A549 (cell line): ENCODE data around the gene RTN4IP1.

ENCODE experiments used
- TF ChIP-seq, protein P1 (sequence below): fragments of >200 bp; sonication (Bioruptor Twin); formaldehyde crosslinking; IDR thresholded peaks from 3 replicates; pipeline ENCODE4 v1.5.1; 2016
- TF ChIP-seq, protein P2 (sequence below): fragments of >200 bp; sonication (Bioruptor Twin); formaldehyde crosslinking; IDR thresholded peaks from 2 replicates; pipeline ENCODE4 v1.6.1; 2016
- TF ChIP-seq, protein P3 (sequence below): IDR thresholded peaks from 2 replicates; pipeline ENCODE4 v1.6.1; 2012

DNA sequence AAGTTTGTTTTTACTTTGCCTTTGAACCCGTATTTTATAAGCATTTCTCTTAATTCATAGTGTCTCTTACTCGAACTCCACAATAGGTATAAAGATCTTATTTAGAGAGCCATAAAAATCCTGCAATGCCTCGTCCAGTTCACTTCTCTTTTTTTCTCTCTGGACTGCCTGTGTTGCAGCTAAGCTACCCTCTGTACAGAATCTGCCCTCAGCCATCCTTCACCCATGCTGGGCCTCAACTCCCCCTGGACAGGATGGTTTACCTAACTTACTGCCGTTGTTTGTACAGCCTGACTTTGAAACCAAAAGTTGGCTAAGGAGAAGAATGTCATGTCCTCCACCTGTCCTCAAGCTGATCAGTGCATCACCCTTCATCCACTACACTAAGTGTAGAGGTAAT lies 10.5 kb upstream of the RTN4IP1 start:
- TF ChIP-seq, protein P1, sequence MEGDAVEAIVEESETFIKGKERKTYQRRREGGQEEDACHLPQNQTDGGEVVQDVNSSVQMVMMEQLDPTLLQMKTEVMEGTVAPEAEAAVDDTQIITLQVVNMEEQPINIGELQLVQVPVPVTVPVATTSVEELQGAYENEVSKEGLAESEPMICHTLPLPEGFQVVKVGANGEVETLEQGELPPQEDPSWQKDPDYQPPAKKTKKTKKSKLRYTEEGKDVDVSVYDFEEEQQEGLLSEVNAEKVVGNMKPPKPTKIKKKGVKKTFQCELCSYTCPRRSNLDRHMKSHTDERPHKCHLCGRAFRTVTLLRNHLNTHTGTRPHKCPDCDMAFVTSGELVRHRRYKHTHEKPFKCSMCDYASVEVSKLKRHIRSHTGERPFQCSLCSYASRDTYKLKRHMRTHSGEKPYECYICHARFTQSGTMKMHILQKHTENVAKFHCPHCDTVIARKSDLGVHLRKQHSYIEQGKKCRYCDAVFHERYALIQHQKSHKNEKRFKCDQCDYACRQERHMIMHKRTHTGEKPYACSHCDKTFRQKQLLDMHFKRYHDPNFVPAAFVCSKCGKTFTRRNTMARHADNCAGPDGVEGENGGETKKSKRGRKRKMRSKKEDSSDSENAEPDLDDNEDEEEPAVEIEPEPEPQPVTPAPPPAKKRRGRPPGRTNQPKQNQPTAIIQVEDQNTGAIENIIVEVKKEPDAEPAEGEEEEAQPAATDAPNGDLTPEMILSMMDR, result no peak
- TF ChIP-seq, protein P2, sequence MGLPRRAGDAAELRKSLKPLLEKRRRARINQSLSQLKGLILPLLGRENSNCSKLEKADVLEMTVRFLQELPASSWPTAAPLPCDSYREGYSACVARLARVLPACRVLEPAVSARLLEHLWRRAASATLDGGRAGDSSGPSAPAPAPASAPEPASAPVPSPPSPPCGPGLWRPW, result no peak
- TF ChIP-seq, protein P3, sequence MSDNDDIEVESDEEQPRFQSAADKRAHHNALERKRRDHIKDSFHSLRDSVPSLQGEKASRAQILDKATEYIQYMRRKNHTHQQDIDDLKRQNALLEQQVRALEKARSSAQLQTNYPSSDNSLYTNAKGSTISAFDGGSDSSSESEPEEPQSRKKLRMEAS, result no peak
